Measurements from ENCODE around the gene NKX2-1.
"Not testable (repeated sequence)": the region's sequence is repeated elsewhere in the genome, so short reads cannot be mapped to it uniquely, and the experiment has no call there.

NKX2-1 gene

GRCh38 chr14:36553656-36554260, 33.7 kb upstream of the NKX2-1 start:
- H3F3A ChIP-seq (ENCODE audit: insufficient read depth) = no peaks in the 10 kb centered on the region
- H3K27me3 ChIP-seq (ENCODE audit: low read length) = no peaks in the 10 kb centered on the region
- no peaks in the 10 kb centered on the region for H3K36me3 ChIP-seq (ENCODE audit: low read length)

GRCh38 chr14:36550899-36551298, 30.9 kb upstream of the NKX2-1 start:
- Histone ChIP-seq H3K9ac (ENCODE audit: low read length) (no peak overlapping the region), H3K4me3 (ENCODE audit: insufficient read depth, low read length, poor library complexity, severe bottlenecking) (no peak overlapping the region), H3K36me3 (ENCODE audit: low read length) (no peaks in the 10 kb centered on the region), H2AFZ (ENCODE audit: low read depth, low read length, severe bottlenecking) (no peak overlapping the region), H3K9me3 (ENCODE audit: insufficient read depth, low read length) (no peaks in the 10 kb centered on the region), H3K27me3 (ENCODE audit: low read length) (no peaks in the 10 kb centered on the region), H3K4me2 (ENCODE audit: low read depth, low read length, poor library complexity, severe bottlenecking) (no peak overlapping the region), H3K79me2 (ENCODE audit: insufficient read depth, low read length) (no peaks in the 10 kb centered on the region), H3K9me2 (replicated peaks; ENCODE audit: insufficient read depth, low read length) (no peaks in the 10 kb centered on the region), H4K20me1 (ENCODE audit: low read depth, low read length) (no peaks in the 10 kb centered on the region), H3F3A (ENCODE audit: insufficient read depth) (no peaks in the 10 kb centered on the region), H3K27ac (ENCODE audit: low read depth, low read length) (no peak overlapping the region)
- no peak for TF ChIP-seq CTCF (IDR thresholded peaks at IDR 0.05; ENCODE audit: insufficient read depth, low read length, poor library complexity, severe bottlenecking)
- no peak for TF ChIP-seq EZH2phosphoT487 (conservative IDR thresholded peaks at IDR 0.05; ENCODE audit: low read length)

More at GRCh38 chr14:36553656-36554260, 33.7 kb upstream of the NKX2-1 start:
- Histone ChIP-seq H3K4me2 (ENCODE audit: low read depth, low read length, poor library complexity, severe bottlenecking) (no peak overlapping the region), H3K27ac (ENCODE audit: low read depth, low read length) (no peak overlapping the region), H3K79me2 (ENCODE audit: insufficient read depth, low read length) (no peaks in the 10 kb centered on the region), H4K20me1 (ENCODE audit: low read depth, low read length) (no peaks in the 10 kb centered on the region), H3K9me2 (replicated peaks; ENCODE audit: insufficient read depth, low read length) (no peaks in the 10 kb centered on the region), H3K9ac (ENCODE audit: low read length) (no peak overlapping the region), H3K9me3 (ENCODE audit: insufficient read depth, low read length) (no peaks in the 10 kb centered on the region), H2AFZ (ENCODE audit: low read depth, low read length, severe bottlenecking) (no peak overlapping the region), H3K4me3 (ENCODE audit: insufficient read depth, low read length, poor library complexity, severe bottlenecking) (no peak overlapping the region)
- TF ChIP-seq CTCF (IDR thresholded peaks at IDR 0.05; ENCODE audit: insufficient read depth, low read length, poor library complexity, severe bottlenecking) (peak; percentile 67), EZH2phosphoT487 (conservative IDR thresholded peaks at IDR 0.05; ENCODE audit: low read length) (no peak)

GRCh38 chr14:36544280-36544679, 24.2 kb upstream of the NKX2-1 start:
- not testable (repeated sequence) for H3K27ac ChIP-seq (ENCODE audit: low read depth, low read length); H3K36me3 ChIP-seq (ENCODE audit: low read length); H2AFZ ChIP-seq (ENCODE audit: low read depth, low read length, severe bottlenecking); H3K9me3 ChIP-seq (ENCODE audit: insufficient read depth, low read length); H3K9me2 ChIP-seq (replicated peaks; ENCODE audit: insufficient read depth, low read length); H3K4me3 ChIP-seq (ENCODE audit: insufficient read depth, low read length, poor library complexity, severe bottlenecking); H3K27me3 ChIP-seq (ENCODE audit: low read length); H4K20me1 ChIP-seq (ENCODE audit: low read depth, low read length); H3K9ac ChIP-seq (ENCODE audit: low read length); H3K4me2 ChIP-seq (ENCODE audit: low read depth, low read length, poor library complexity, severe bottlenecking); H3K79me2 ChIP-seq (ENCODE audit: insufficient read depth, low read length); H3F3A ChIP-seq (ENCODE audit: insufficient read depth)

DNA sequence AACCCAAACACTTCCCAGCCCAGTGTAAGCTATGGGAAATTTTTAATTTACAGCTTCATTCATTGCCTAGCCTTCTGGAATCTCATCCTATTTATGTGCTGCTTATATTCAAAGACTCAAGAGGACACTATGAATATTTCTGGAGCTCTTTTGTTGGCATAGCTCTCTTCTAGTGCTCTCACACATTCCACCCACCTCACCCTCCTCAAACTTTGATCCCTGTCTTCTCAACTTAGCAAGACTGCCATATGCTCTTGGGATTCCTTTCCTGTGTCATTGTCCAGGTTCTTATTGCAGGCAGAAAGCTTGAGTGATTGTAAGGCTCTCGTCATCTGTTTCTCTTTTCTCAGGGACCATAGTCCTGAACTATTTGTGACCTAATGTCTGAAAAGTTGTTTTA, 18.0 kb upstream of the NKX2-1 start:
- Histone ChIP-seq H3K79me2 (ENCODE audit: insufficient read depth, low read length) (no peaks in the 10 kb centered on the region), H3K9me3 (ENCODE audit: insufficient read depth, low read length) (no peaks in the 10 kb centered on the region), H3K9ac (ENCODE audit: low read length) (no peak overlapping the region), H3K4me2 (ENCODE audit: low read depth, low read length, poor library complexity, severe bottlenecking) (no peak overlapping the region), H3F3A (ENCODE audit: insufficient read depth) (no peaks in the 10 kb centered on the region), H4K20me1 (ENCODE audit: low read depth, low read length) (no peaks in the 10 kb centered on the region), H3K4me3 (ENCODE audit: insufficient read depth, low read length, poor library complexity, severe bottlenecking) (no peak overlapping the region), H3K36me3 (ENCODE audit: low read length) (no peaks in the 10 kb centered on the region), H2AFZ (ENCODE audit: low read depth, low read length, severe bottlenecking) (no peak overlapping the region), H3K27me3 (ENCODE audit: low read length) (no peaks in the 10 kb centered on the region), H3K9me2 (replicated peaks; ENCODE audit: insufficient read depth, low read length) (no peaks in the 10 kb centered on the region), H3K27ac (ENCODE audit: low read depth, low read length) (no peak overlapping the region)
- TF ChIP-seq EZH2phosphoT487 (conservative IDR thresholded peaks at IDR 0.05; ENCODE audit: low read length) = no peak
- TF ChIP-seq CTCF (IDR thresholded peaks at IDR 0.05; ENCODE audit: insufficient read depth, low read length, poor library complexity, severe bottlenecking) = no peak
